GM18511 (cell line): ENCODE measurements around the gene SEZ6.
"Not testable (repeated sequence)": the region's sequence is repeated elsewhere in the genome, so short reads cannot be mapped to it uniquely, and the experiment has no call there.

Experiments
- ATAC-seq: cut with Tn5 transposase; IDR thresholded peaks from one replicate; pipeline ENCODE4 v1.9.1; 2021; ENCODE audit warnings: mild to moderate bottlenecking, moderate library complexity; ENCODE audit not compliant: unreplicated experiment

Gene SEZ6

DNA sequence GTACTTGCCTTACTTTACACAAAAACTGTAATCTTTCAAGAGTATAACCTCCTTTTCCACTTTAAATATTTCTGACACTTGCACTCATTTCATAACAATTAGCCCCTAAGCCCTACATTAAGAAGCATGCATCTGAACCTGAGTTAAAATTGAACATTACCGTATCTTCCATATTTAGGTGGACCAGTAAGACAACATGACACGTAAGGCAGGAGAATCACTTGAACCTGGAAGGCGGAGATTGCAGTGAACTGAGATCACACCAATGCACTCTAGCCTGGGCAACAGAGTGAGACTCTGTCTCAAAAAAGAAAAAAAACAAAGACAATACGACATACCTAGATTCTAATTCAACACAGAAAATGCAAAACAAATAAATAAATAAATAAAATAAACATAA is 61.5 kb downstream of the SEZ6 start:
- no peak for ATAC-seq

GRCh38 chr17:28942925-28943324 is 62.9 kb downstream of the SEZ6 start:
- no peak for ATAC-seq

- no peak for ATAC-seq
Measured at GRCh38 chr17:28941251-28941650, 64.6 kb downstream of the SEZ6 start.

DNA sequence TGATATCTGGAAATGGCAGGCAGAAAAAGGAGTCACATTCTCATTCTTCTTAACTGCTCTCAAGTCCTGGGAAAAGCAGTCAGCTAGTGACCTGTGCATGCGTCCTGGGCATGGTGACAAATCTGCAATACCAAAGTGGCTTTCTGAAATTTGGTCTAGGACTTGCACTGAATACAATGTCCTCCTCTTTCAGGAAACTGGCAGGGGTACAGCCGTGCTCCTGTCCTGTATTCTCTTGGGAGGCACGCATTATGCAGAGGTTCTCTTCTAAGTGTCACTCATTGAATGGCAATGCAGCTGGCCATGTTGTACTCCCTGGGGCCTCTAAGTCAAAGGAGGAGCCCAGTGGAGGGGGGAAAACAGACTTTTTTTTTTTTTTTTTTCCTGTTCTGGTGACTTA is 65.2 kb downstream of the SEZ6 start:
- ATAC-seq, result no peak

- no peak for ATAC-seq
Measured at GRCh38 chr17:28940142-28940541, 65.7 kb downstream of the SEZ6 start.

DNA sequence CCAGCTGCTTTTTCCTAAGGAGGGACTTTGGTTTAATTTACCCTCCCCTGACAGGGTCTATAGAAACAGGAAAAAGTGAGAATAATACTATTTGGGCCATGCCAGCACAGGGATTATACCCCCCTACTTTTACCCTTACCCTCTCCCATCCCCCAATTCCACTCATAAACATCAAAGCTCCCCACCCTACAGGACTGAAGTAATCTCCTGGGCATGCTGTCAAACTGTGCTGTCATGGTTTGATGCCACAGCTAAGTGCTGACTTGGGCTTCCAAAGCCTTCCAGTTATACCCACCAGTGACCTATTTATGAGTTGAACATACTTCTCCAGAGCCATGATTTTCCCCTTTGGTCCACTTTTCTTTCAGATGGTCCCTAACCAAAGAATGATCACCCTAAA is 67.3 kb downstream of the SEZ6 start:
- no peak for ATAC-seq

- no peak for ATAC-seq
Measured at GRCh38 chr17:28937044-28937729, 68.6 kb downstream of the SEZ6 start.

GRCh38 chr17:28935744-28936460 is 69.9 kb downstream of the SEZ6 start:
- ATAC-seq, result no peak

DNA sequence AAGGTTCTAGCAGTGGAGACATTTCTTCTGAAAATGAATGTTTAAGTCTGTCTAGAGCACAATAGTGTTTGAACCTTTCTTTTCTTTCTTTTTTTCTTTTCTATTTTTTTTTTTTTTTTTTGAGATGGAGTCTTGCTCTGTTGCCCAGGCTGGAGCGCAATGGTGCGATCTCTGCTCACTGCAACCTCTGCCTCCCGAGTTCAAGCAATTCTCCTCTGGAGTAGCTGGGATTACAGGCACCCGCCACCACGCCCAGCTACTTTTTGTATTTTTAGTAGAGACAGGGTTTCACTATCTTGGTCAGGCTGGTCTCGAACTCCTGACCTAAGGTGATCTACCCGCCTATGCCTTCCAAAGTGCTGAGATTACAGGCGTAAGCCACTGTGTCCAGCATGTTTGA is 71.3 kb downstream of the SEZ6 start:
- ATAC-seq, result not testable (repeated sequence)

- ATAC-seq, result no peak
Measured at GRCh38 chr17:28929787-28930186, 76.0 kb downstream of the SEZ6 start.

- ATAC-seq, result no peak
Measured at GRCh38 chr17:28928061-28928460, 77.8 kb downstream of the SEZ6 start.

GRCh38 chr17:28926786-28927185 is 79.0 kb downstream of the SEZ6 start:
- ATAC-seq, result no peak

DNA sequence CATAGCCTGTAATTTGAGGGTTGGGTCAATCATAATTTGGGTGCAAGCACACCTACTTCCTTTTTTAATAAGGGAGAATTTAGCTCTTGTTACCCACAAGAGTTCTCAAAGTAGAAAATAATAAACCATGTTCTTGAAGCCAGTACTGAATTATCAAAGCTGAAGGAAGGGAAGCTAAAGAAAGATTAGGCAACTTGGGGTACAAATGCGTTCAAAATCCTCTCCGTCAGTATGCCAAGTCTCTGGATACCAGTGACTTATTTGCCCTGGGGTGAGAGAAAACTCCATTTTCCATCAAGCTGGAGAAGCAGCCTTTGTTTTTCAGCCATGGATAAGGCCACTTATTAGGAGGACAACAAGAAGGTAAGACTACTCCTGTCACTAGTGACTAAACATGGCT is 79.5 kb downstream of the SEZ6 start:
- no peak for ATAC-seq

DNA sequence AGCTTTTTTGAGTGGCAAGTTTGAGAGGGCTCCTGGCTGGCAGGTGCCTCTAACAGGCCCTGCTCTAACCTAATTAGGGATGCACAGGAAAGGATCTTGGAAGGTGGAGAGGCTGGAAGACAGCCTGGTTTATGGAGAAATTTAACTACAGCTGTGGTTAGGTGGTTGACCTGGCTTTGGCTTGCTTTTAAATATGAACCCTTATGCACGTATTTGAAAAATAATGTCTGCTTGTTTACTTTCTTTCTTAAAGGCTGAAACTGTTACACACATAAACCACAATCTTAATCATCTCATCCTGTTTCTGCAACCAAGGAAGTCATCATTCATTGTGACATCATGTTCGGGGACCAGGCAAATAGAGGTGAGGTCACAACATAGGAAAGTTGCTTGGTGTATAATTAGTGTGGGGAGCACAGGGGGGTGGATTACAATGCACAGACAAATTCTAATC is 79.9 kb downstream of the SEZ6 start:
- ATAC-seq, result no peak

- ATAC-seq, result no peak
Measured at GRCh38 chr17:28920201-28920600, 85.6 kb downstream of the SEZ6 start.

- no peak for ATAC-seq
Measured at GRCh38 chr17:28918295-28918694, 87.5 kb downstream of the SEZ6 start.

DNA sequence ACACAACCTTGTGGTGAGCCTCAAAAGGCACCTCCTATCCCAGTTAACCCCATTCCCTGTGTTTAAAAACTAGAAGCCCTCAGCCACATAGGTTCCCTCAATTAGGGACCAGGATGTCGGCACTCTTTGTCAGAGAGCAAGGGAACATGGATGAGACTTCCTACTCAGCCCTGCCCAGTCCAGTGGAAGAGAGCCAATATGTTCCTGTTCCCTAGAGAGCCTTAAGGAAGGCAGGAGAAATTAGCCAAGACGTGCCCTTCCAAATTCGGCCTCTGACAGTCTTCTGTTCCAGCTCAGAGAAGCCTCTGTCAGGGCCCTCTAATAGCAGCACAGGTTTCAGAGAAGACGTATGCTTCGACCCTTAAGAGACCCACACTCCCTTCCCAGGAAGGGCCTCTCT is 88.4 kb downstream of the SEZ6 start:
- no peak for ATAC-seq

- no peak for ATAC-seq
Measured at GRCh38 chr17:28917029-28917428, 88.8 kb downstream of the SEZ6 start.

DNA sequence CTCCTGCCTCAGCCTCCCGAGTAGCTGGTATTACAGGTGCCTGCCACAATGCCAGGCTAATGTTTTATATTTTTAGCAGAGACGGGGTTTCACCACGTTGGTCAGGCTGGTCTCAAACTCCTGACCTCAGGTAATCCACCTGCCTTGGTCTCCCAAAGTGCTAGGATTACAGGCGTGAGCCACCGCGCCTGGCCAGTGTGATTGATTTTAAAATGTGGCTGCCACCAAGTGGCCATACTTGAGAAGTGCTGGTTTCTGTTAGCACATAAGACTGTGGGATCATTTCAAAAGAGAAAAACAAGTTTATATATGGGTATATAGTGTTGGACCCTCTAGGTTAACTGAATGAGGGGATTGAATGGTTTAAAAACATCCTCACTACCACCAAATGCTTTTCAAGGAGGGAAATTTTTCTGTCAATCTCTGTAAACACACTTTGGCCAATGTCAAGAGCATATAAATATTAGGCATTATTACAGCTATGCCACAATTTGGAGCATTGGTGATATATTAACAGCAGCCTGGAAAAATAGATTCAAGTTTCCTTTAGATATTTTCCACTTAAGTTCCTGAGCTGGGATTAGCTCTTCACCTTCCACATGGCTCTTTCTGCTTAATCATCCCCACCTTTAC is 89.4 kb downstream of the SEZ6 start:
- ATAC-seq, result no peak

DNA sequence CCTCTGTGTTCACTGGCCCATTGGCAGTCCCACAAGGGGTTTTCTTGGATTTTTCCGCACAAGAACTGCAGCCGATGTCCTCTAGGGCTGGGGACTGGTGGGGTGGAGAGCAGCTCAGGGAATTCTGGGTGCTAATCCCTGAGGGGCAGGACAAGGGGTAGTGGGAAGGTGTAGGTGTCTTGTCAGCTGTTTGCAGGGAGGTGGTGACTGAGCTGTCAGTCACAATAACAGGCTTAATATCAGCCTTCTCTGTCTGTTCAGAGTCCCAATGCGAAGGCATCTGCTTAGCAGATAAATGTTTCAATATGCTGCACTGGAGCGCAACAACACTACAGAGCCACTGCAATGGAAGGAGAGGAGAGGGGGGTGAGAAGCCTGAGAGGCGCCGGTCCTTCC is 92.9 kb downstream of the SEZ6 start:
- ATAC-seq, result no peak

DNA sequence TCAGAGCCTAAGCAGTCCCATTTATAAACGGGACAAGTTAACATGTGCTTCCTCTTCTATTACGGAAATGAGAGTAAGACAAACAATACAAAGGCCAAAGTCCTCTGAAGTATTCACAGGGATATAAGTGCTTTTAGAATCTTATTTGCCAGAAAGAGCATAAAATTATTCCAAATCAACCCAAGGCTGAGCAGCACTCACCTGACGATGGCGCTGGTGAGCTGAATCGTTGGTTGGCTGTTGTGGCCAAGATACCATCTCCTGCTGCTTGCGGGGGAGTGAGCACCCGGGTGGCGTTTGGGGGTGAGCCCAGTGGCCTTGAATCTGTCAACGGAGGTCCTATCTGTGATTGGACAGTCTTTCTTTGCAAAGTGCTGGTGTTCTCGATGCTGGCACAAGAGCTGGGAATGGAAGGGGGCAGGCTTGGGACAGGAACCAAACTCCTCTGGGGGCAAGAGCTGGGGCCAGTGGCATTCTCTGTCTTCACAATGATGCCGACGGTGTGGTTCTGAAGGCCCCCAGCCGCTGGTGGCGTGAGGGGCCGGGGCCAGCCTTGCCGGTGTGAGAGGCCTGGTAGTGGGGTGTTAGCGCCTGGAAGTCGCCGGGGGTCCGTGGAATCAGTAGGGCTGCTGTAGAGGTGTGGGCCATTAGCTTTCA is 93.4 kb downstream of the SEZ6 start:
- no peak for ATAC-seq
